Measurements from ENCODE around the gene PRRT1B.
"Not testable (repeated sequence)": the region's sequence is repeated elsewhere in the genome, so short reads cannot be mapped to it uniquely, and the experiment has no call there.

Gene PRRT1B

GRCh38 chr9:131545003-131545785 is at the start of gene PRRT1B:
PRRT1B (plus strand) TSS chr9:131545523; CDS start chr9:131545616, 93 bp downstream.
- no peak for DNase-seq (ENCODE audit: low read depth)

- no peak for DNase-seq (ENCODE audit: low read depth)
These were observed 49.5 kb upstream of the PRRT1B start for GRCh38 chr9:131495785-131496184.

GRCh38 chr9:131496844-131497405 is 48.4 kb upstream of the PRRT1B start:
- DNase-seq (ENCODE audit: low read depth) = no peak

- no peak for DNase-seq (ENCODE audit: low read depth)
These were observed 46.0 kb upstream of the PRRT1B start for GRCh38 chr9:131499254-131499767.

- no peak for DNase-seq (ENCODE audit: low read depth)
These were observed 44.9 kb upstream of the PRRT1B start for GRCh38 chr9:131500377-131500776.

- DNase-seq (ENCODE audit: low read depth) = peak; percentile 47
These were observed 44.3 kb upstream of the PRRT1B start for GRCh38 chr9:131500939-131501541.

GRCh38 chr9:131502781-131503625 is 42.3 kb upstream of the PRRT1B start, which contains the start of gene POMT1:
POMT1 (plus strand) TSS chr9:131502918; CDS start chr9:131504219, 1,301 bp downstream.
- DNase-seq (ENCODE audit: low read depth) = peak; percentile 75

- DNase-seq (ENCODE audit: low read depth) = no peak
These were observed 41.5 kb upstream of the PRRT1B start for GRCh38 chr9:131503626-131504465.

- DNase-seq (ENCODE audit: low read depth) = no peak
These were observed 40.3 kb upstream of the PRRT1B start for GRCh38 chr9:131505012-131505411.

GRCh38 chr9:131511416-131511815 is 33.9 kb upstream of the PRRT1B start:
- DNase-seq (ENCODE audit: low read depth) = no peak

- DNase-seq (ENCODE audit: low read depth) = no peak
These were observed 33.4 kb upstream of the PRRT1B start for GRCh38 chr9:131511880-131512279.

GRCh38 chr9:131513177-131513576 is 32.1 kb upstream of the PRRT1B start:
- no peak for DNase-seq (ENCODE audit: low read depth)

- DNase-seq (ENCODE audit: low read depth) = not testable (repeated sequence)
These were observed 29.7 kb upstream of the PRRT1B start for GRCh38 chr9:131515559-131516031.

GRCh38 chr9:131516100-131516499 is 29.2 kb upstream of the PRRT1B start:
- no peak for DNase-seq (ENCODE audit: low read depth)

GRCh38 chr9:131516930-131517329 is 28.4 kb upstream of the PRRT1B start:
- DNase-seq (ENCODE audit: low read depth) = no peak

- no peak for DNase-seq (ENCODE audit: low read depth)
These were observed 27.5 kb upstream of the PRRT1B start for GRCh38 chr9:131517761-131518190.

GRCh38 chr9:131518553-131518952 is 26.8 kb upstream of the PRRT1B start:
- DNase-seq (ENCODE audit: low read depth) = no peak

- DNase-seq (ENCODE audit: low read depth) = no peak
These were observed 24.8 kb upstream of the PRRT1B start for GRCh38 chr9:131520503-131520902.

GRCh38 chr9:131521203-131521602 is 24.1 kb upstream of the PRRT1B start:
- DNase-seq (ENCODE audit: low read depth) = no peak

GRCh38 chr9:131521822-131522221 is 23.5 kb upstream of the PRRT1B start:
- DNase-seq (ENCODE audit: low read depth) = no peak

Data from fibroblast of gingiva (primary cell).